ENCODE data around the gene PLIN5. TPM values are rescaled to one million over a fixed set of nuclear protein-coding genes. Genes with fewer than 3 reads are reported as not detected.
"Not testable (repeated sequence)": the region's sequence is repeated elsewhere in the genome, so short reads cannot be mapped to it uniquely, and the experiment has no call there.

The PLIN5 gene
- total RNA-seq, 1 donor from 2014 or later, result 0.54 TPM

DNA sequence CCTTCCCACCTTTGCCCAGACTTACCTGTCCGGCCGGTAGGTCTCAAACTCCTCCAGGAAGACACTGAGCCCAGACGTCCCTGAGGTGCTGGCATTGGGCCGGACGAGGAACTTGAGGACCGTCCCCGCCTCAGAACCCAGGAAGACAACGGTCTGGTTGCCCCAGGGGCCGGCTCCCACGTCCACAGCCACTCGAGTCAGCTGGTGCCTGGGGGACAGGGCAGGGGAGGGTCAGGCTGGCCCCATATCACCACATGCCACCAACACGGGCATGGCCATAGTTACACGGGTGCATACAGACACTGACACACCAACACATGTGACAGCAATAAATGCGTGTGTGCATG is 13.2 kb upstream of the PLIN5 start:
- Mint-ChIP-seq H3K9me3 (ENCODE audit: unreplicated experiment) (peaks cover 10% of the 10 kb centered on the region), H3K4me3 (ENCODE audit: unreplicated experiment) (no peak overlapping the region), H3K27me3 (ENCODE audit: unreplicated experiment) (peaks cover 17% of the 10 kb centered on the region), H3K36me3 (ENCODE audit: unreplicated experiment) (peaks cover 10% of the 10 kb centered on the region), H3K27ac (ENCODE audit: unreplicated experiment) (no peak overlapping the region), H3K4me1 (ENCODE audit: low read depth, unreplicated experiment) (no peaks in the 10 kb centered on the region)
- TF ChIP-seq, protein P1, sequence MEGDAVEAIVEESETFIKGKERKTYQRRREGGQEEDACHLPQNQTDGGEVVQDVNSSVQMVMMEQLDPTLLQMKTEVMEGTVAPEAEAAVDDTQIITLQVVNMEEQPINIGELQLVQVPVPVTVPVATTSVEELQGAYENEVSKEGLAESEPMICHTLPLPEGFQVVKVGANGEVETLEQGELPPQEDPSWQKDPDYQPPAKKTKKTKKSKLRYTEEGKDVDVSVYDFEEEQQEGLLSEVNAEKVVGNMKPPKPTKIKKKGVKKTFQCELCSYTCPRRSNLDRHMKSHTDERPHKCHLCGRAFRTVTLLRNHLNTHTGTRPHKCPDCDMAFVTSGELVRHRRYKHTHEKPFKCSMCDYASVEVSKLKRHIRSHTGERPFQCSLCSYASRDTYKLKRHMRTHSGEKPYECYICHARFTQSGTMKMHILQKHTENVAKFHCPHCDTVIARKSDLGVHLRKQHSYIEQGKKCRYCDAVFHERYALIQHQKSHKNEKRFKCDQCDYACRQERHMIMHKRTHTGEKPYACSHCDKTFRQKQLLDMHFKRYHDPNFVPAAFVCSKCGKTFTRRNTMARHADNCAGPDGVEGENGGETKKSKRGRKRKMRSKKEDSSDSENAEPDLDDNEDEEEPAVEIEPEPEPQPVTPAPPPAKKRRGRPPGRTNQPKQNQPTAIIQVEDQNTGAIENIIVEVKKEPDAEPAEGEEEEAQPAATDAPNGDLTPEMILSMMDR (IDR thresholded peaks at IDR 0.05; ENCODE audit: partially characterized antibody, unreplicated experiment), result no peak
- no peak for DNase-seq

GRCh38 chr19:4547303-4548237 is 12.5 kb upstream of the PLIN5 start:
- no peaks in the 10 kb centered on the region for H3K4me1 Mint-ChIP-seq (ENCODE audit: low read depth, unreplicated experiment)
- peaks cover 4% of the 10 kb centered on the region for H3K36me3 Mint-ChIP-seq (ENCODE audit: unreplicated experiment)
- H3K27me3 Mint-ChIP-seq (ENCODE audit: unreplicated experiment), result peaks cover 14% of the 10 kb centered on the region
- peak overlapping the region; percentile 3 for H3K27ac Mint-ChIP-seq (ENCODE audit: unreplicated experiment)
- no peak for DNase-seq
- H3K9me3 Mint-ChIP-seq (ENCODE audit: unreplicated experiment), result peaks cover 5% of the 10 kb centered on the region
- no peak overlapping the region for H3K4me3 Mint-ChIP-seq (ENCODE audit: unreplicated experiment)
- TF ChIP-seq, protein P1 (IDR thresholded peaks at IDR 0.05; ENCODE audit: partially characterized antibody, unreplicated experiment), result no peak

DNA sequence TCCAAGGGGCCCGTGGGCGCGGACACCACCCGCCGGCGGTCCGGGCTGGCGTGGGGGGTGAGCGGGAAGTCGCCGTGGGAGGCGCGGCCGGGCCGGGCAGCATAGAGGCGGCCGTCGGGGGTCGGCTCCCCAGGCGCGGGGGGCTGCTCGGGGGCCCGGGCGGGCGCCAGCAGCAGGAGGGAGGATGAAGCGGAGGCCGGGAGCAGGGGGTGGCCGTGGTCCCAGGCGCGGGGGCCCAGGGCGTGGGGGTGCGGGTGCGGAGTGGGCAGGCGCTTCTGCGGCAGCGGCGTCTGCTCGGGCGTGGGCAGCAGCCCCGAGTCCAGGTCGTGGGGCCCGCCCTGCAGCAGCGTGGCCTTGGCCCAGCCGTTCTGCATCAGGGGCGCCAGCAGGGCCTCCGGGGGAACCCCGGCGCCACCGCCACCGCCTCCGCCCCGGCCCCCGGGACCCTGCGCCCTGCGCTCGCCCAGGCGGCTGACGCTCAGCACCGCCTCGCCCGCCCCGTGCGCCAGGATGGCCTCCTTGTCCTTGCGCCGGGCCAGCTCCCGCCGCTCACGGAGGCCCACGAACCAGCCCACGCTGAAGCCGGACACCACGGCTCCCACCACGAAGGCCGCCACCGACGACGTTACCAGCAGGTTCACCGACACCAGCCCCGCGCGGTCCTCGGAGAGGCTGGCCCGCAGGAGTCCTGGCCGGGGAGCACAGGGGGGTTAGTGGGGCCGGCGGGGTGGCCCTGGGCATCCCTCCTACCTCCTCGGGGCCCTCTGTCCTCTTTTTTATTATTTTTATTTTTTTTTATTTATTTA is 9.0 kb upstream of the PLIN5 start:
- H3K4me1 Mint-ChIP-seq (ENCODE audit: low read depth, unreplicated experiment), result no peaks in the 10 kb centered on the region
- H3K36me3 Mint-ChIP-seq (ENCODE audit: unreplicated experiment), result peaks cover 9% of the 10 kb centered on the region
- H3K27me3 Mint-ChIP-seq (ENCODE audit: unreplicated experiment), result peaks cover 13% of the 10 kb centered on the region
- H3K4me3 Mint-ChIP-seq (ENCODE audit: unreplicated experiment), result no peak overlapping the region
- TF ChIP-seq, protein P1 (IDR thresholded peaks at IDR 0.05; ENCODE audit: partially characterized antibody, unreplicated experiment), result no peak
- H3K27ac Mint-ChIP-seq (ENCODE audit: unreplicated experiment), result no peak overlapping the region
- H3K9me3 Mint-ChIP-seq (ENCODE audit: unreplicated experiment), result peaks cover 6% of the 10 kb centered on the region
- no peak for DNase-seq

DNA sequence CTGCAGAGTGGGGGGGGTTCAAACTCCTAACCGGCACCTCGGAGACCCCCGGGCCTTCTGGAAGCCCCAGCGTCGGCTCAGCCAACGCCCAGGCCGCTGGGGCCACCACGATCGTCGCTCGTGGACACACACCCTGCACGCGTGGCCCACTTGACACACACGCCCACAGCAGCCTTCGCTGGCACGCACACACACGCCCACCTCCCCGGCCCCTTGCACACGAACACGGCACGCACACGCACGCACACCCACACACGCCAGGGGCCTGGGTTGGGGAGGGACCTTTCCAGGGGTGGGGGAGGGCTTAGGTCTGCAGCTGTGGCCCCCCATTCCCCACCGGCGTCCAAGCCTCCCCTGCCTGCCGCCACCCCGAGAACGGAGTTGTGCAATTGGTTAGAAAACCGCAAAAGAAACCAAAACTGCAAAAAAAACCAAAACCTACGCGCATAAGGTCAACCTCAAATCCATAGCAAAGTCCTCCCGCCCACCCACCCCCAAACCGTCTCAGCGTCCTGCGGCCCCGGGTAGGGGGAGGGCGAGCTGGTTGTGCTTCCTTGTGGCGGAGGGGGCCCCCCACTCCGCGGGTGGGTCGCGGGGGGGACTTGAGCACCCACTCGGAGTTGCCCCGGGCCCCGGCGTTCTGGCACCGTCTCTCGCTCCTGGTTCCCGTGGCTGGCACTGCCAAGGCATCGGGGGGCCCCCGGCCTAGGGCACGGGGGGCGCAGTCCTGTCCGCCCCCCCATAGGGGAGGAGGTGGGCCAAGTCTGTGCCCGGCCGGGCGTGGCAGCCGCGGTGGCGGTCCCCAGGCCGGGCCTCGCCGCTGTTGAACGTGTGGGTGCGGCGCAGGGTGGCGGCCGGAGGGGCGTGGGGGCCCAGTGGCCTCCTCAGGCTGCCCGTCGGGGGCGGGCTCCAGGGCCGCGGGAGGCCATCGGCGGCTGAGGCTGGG is 8.1 kb upstream of the PLIN5 start:
- TF ChIP-seq, protein P1 (IDR thresholded peaks at IDR 0.05; ENCODE audit: partially characterized antibody, unreplicated experiment), result no peak

DNA sequence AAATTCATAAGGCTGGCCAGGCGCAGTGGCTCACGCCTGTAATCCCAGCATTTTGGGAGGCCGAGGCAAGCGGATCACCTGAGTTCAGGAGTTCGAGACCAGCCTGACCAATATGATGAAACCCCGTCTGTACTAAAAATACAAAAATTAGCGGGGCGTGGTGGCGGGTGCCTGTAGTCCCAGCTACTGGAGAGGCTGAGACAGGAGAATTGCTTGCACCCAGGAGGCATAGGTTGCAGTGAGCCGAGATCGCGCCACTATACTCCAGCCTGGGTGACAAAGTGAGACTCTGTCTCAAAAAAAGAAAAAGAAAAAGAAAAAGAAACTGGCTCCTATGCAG is 6.8 kb upstream of the PLIN5 start:
- not testable (repeated sequence) for H3K4me3 Mint-ChIP-seq (ENCODE audit: unreplicated experiment); H3K27ac Mint-ChIP-seq (ENCODE audit: unreplicated experiment); DNase-seq; H3K4me1 Mint-ChIP-seq (ENCODE audit: low read depth, unreplicated experiment); H3K9me3 Mint-ChIP-seq (ENCODE audit: unreplicated experiment)
- Mint-ChIP-seq H3K27me3 (ENCODE audit: unreplicated experiment) (peaks cover 10% of the 10 kb centered on the region), H3K36me3 (ENCODE audit: unreplicated experiment) (peaks cover 11% of the 10 kb centered on the region)

More for the DNA sequence above, 8.1 kb upstream of the PLIN5 start:
- H3K27ac Mint-ChIP-seq (ENCODE audit: unreplicated experiment), result no peak overlapping the region
- peaks cover 15% of the 10 kb centered on the region for H3K27me3 Mint-ChIP-seq (ENCODE audit: unreplicated experiment)
- peaks cover 4% of the 10 kb centered on the region for H3K9me3 Mint-ChIP-seq (ENCODE audit: unreplicated experiment)
- DNase-seq, result no peak
- peaks cover 11% of the 10 kb centered on the region for H3K36me3 Mint-ChIP-seq (ENCODE audit: unreplicated experiment)
- no peaks in the 10 kb centered on the region for H3K4me1 Mint-ChIP-seq (ENCODE audit: low read depth, unreplicated experiment)
- no peak overlapping the region for H3K4me3 Mint-ChIP-seq (ENCODE audit: unreplicated experiment)

Data from glutamatergic neuron (in vitro differentiated cells).